ENCODE results near the gene PARD3B.

Gene PARD3B

DNA sequence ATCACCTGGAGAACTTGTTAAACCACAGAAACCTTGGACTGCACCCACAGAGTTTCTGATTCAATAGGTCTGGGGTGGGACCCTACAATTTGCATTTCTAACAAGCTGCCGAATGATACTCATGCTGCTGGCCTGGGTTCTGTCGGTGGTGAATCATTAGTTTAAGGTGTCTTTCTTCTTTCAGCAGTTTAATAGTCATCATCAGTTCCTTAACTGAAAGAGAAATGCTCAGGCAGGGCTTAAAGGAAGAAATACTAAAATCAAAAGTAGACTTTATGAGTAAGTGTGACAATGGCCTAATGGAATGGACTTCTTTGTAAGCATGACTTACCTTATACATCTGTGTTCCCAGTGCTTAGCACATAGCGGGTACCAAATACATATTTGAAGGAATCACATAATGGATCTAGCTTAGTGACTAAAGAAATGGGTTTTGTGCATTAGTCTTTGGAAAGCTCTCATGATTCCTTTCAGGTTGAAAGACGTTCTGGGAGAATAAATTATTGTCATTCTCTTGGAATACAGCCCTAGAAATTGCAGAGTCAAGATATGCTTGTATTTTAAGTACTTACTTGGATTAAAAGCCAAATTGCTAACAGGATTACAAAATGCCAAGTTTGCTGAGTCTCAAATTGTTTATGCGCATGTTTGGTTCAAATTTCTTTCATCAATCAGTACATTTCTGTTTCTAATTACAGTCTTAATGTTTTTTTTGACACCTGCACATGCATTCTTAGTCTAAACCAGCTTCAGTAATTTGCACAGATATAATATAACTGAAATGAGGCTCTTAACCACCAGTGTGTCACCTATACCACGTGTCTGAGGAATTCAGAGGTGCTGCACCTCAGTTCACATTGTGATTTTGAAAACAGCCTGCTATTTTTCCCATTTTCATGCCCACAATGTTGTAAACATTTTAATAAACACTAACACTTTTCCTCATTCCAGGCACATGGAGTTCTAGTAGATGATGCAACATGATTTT, 916.7 kb downstream of the PARD3B start:
- H3K36me3 ChIP-seq (ENCODE audit: low read depth) = no peaks in the 10 kb centered on the region
- no peak overlapping the region for H3K27ac ChIP-seq (ENCODE audit: poor library complexity, severe bottlenecking)
- no peak for TF ChIP-seq CTCF (IDR thresholded peaks at IDR 0.05; ENCODE audit: poor library complexity, severe bottlenecking)
- H3K4me3 ChIP-seq (ENCODE audit: severe bottlenecking) = no peak overlapping the region
- no peaks in the 10 kb centered on the region for H3K9me3 ChIP-seq (ENCODE audit: severe bottlenecking)
- no peak for DNase-seq (ENCODE audit: low spot score)
- H3K27me3 ChIP-seq (ENCODE audit: insufficient read depth, poor library complexity, severe bottlenecking) = no peaks in the 10 kb centered on the region
- H3K4me1 ChIP-seq (ENCODE audit: insufficient read depth, poor library complexity, severe bottlenecking) = no peaks in the 10 kb centered on the region
- no peak for ATAC-seq (ENCODE audit: low read depth)

GRCh38 chr2:205462681-205463345, 917.5 kb downstream of the PARD3B start:
- Histone ChIP-seq H3K27me3 (ENCODE audit: insufficient read depth, poor library complexity, severe bottlenecking) (no peaks in the 10 kb centered on the region), H3K36me3 (ENCODE audit: low read depth) (no peaks in the 10 kb centered on the region), H3K4me3 (ENCODE audit: severe bottlenecking) (no peak overlapping the region), H3K27ac (ENCODE audit: poor library complexity, severe bottlenecking) (no peak overlapping the region), H3K9me3 (ENCODE audit: severe bottlenecking) (no peaks in the 10 kb centered on the region), H3K4me1 (ENCODE audit: insufficient read depth, poor library complexity, severe bottlenecking) (no peaks in the 10 kb centered on the region)
- DNase-seq (ENCODE audit: low spot score) = no peak
- ATAC-seq (ENCODE audit: low read depth) = no peak
- no peak for TF ChIP-seq CTCF (IDR thresholded peaks at IDR 0.05; ENCODE audit: poor library complexity, severe bottlenecking)

GRCh38 chr2:205463466-205464025, 918.3 kb downstream of the PARD3B start:
- no peaks in the 10 kb centered on the region for H3K9me3 ChIP-seq (ENCODE audit: severe bottlenecking)
- H3K36me3 ChIP-seq (ENCODE audit: low read depth) = no peaks in the 10 kb centered on the region
- H3K27ac ChIP-seq (ENCODE audit: poor library complexity, severe bottlenecking) = no peak overlapping the region
- TF ChIP-seq CTCF (IDR thresholded peaks at IDR 0.05; ENCODE audit: poor library complexity, severe bottlenecking) = no peak
- DNase-seq (ENCODE audit: low spot score) = no peak
- H3K27me3 ChIP-seq (ENCODE audit: insufficient read depth, poor library complexity, severe bottlenecking) = no peaks in the 10 kb centered on the region
- H3K4me1 ChIP-seq (ENCODE audit: insufficient read depth, poor library complexity, severe bottlenecking) = no peaks in the 10 kb centered on the region
- no peak for ATAC-seq (ENCODE audit: low read depth)
- no peak overlapping the region for H3K4me3 ChIP-seq (ENCODE audit: severe bottlenecking)

DNA sequence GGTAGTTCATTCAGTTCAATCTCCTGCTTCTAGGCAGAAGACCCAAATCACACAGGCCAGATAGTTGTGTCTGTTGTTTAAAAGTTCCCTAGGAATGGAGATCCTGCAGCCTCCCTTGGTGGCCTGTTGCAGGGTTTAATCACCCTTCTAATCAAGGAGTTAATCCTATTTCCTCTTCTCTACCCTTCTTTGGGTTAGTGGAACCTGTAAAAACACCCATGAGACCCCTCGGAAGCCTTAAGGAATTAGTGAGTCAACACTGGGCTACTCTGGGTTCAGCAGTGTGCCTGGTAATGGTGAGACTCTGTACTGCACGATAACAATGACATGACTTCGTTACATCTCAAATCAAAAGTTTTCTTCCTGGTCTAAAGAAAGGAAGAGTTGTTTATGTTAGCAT, 919.4 kb downstream of the PARD3B start:
- Histone ChIP-seq H3K27me3 (ENCODE audit: insufficient read depth, poor library complexity, severe bottlenecking) (no peaks in the 10 kb centered on the region), H3K9me3 (ENCODE audit: severe bottlenecking) (no peaks in the 10 kb centered on the region), H3K27ac (ENCODE audit: poor library complexity, severe bottlenecking) (no peak overlapping the region), H3K36me3 (ENCODE audit: low read depth) (no peaks in the 10 kb centered on the region), H3K4me3 (ENCODE audit: severe bottlenecking) (no peak overlapping the region), H3K4me1 (ENCODE audit: insufficient read depth, poor library complexity, severe bottlenecking) (no peaks in the 10 kb centered on the region)
- DNase-seq (ENCODE audit: low spot score) (no peak), ATAC-seq (ENCODE audit: low read depth) (no peak)
- no peak for TF ChIP-seq CTCF (IDR thresholded peaks at IDR 0.05; ENCODE audit: poor library complexity, severe bottlenecking)
